ENCODE measurements around the gene FDX2.

DNA sequence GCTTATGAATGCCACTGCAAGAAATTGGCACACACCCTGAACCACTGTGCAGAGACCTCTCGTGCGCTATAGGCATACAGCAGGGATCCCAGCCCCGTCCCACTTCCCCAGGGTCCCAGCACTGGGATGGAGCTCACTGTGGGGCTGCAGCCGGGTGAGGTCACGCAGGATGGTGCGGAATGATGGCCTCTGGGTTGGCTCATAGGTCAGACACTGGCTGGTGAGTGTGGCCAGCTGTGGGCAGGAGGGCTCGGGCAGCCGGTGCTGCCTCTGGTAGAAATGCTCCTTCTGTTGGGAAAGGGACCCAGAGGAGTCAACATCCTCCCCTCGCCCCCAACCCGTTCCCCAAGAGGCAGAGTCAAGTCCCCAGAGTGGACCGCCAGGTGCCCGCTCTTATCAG is 40.6 kb upstream of the FDX2 start:
- TF ChIP-seq BHLHE40 (IDR thresholded peaks at IDR 0.05; ENCODE audit: borderline replicate concordance): no peak
- TF ChIP-seq SP1 (IDR thresholded peaks at IDR 0.05): no peak
- no peak for TF ChIP-seq LEF1 (IDR thresholded peaks at IDR 0.05; ENCODE audit: borderline replicate concordance)
- no peak for TF ChIP-seq FOXA1 (IDR thresholded peaks at IDR 0.05)
- TF ChIP-seq SUZ12 (IDR thresholded peaks at IDR 0.05): no peak
- no peak for TF ChIP-seq NFRKB (IDR thresholded peaks at IDR 0.05)
- TF ChIP-seq FOXM1 (IDR thresholded peaks at IDR 0.05; ENCODE audit: borderline replicate concordance): no peak
- no peak for TF ChIP-seq HDGF (IDR thresholded peaks at IDR 0.05; ENCODE audit: borderline replicate concordance)
- TF ChIP-seq L3MBTL2 (conservative IDR thresholded peaks at IDR 0.05): no peak
- no peak for TF ChIP-seq TARDBP (IDR thresholded peaks at IDR 0.05)
- no peak for TF ChIP-seq CTBP1 (IDR thresholded peaks at IDR 0.05; ENCODE audit: borderline replicate concordance)

Measured in HEK293T (cell line).